ENCODE measurements around the gene ERRFI1. TPM values are rescaled to one million over a fixed set of nuclear protein-coding genes. Genes with fewer than 3 reads are reported as not detected.
A peak's percentile ranks its signal among the peaks of the same experiment; 100 is the strongest.

The ERRFI1 gene
- total and polyA plus RNA-seq, 10 of the 15 experiments (the other 5 are each of a cell fraction or from before 2014, with no cell fraction given) = 0.90 to 6.5 (median 3.1) TPM

DNA sequence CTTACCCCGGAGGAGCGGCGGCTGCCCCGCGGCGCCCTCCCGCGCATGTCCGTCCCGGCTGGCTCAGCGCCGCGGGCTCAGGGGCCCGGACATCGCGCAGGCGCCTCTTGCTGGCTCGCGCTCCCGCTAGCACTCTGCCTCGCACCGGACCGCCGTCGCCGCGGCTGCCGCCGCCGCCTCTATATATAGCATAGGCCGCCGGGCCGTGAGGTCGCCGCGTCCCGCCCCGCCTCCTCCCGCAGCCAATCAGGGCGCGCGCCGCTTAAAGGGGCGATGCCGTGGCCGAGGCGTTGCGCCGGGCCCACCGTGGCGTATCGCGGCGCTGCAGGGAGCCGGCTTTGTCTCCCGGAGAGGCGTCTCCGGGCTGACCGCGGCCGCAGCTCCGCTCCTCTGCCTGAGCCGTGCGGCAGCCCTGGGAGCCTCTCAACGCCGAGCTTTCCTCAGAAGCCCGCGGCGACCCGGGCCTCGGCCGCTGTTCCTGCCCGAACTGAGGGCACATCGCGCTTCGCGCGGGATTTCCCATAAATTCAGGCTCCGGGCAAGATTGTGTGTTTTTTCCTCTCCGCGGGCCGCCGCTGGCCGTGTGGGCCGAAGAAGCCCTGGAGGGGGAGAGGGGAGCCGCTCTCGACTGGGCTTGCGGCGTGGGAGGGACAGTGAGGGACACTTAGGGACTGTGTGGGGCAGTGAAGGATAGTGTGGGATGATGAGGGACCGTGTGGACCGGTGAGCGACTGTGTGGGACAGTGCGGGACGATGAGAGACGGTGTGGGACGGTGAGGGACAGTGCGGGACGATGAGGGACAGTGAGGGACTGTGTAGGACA is at the start of gene ERRFI1 (continued):
- TF ChIP-seq LARP7 (IDR thresholded peaks at IDR 0.05) (peak; percentile 18; the same call in 1 of the 2 replicates), MEF2A (IDR thresholded peaks at IDR 0.05; ENCODE audit: insufficient read depth, low read depth, low read length) (peak; percentile 53; the same call in 1 of the 2 replicates), TAF1 (IDR thresholded peaks at IDR 0.05; ENCODE audit: borderline replicate concordance, low read depth, low read length) (peak; percentile 47; the same call in 1 of the 2 replicates), POU2F2 (IDR thresholded peaks at IDR 0.05; ENCODE audit: borderline replicate concordance, low read depth, low read length) (peak; percentile 59; the same call in 1 of the 3 replicates), IKZF1 (conservative IDR thresholded peaks at IDR 0.05) (peak; percentile 52), NFYB (IDR thresholded peaks at IDR 0.05; ENCODE audit: insufficient read depth, low read depth, low read length) (peak; percentile 83), TCF12 (IDR thresholded peaks at IDR 0.05; ENCODE audit: low read depth, low read length) (peak; percentile 30; the same call in 1 of the 2 replicates), POLR2AphosphoS5 (IDR thresholded peaks at IDR 0.05; ENCODE audit: low read length) (peak; percentile 70)
- TF ChIP-seq, protein P1, sequence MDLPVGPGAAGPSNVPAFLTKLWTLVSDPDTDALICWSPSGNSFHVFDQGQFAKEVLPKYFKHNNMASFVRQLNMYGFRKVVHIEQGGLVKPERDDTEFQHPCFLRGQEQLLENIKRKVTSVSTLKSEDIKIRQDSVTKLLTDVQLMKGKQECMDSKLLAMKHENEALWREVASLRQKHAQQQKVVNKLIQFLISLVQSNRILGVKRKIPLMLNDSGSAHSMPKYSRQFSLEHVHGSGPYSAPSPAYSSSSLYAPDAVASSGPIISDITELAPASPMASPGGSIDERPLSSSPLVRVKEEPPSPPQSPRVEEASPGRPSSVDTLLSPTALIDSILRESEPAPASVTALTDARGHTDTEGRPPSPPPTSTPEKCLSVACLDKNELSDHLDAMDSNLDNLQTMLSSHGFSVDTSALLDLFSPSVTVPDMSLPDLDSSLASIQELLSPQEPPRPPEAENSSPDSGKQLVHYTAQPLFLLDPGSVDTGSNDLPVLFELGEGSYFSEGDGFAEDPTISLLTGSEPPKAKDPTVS (IDR thresholded peaks at IDR 0.05; ENCODE audit: low read depth, low read length) = no peak
- TF ChIP-seq, protein P2, sequence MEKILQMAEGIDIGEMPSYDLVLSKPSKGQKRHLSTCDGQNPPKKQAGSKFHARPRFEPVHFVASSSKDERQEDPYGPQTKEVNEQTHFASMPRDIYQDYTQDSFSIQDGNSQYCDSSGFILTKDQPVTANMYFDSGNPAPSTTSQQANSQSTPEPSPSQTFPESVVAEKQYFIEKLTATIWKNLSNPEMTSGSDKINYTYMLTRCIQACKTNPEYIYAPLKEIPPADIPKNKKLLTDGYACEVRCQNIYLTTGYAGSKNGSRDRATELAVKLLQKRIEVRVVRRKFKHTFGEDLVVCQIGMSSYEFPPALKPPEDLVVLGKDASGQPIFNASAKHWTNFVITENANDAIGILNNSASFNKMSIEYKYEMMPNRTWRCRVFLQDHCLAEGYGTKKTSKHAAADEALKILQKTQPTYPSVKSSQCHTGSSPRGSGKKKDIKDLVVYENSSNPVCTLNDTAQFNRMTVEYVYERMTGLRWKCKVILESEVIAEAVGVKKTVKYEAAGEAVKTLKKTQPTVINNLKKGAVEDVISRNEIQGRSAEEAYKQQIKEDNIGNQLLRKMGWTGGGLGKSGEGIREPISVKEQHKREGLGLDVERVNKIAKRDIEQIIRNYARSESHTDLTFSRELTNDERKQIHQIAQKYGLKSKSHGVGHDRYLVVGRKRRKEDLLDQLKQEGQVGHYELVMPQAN (conservative IDR thresholded peaks at IDR 0.05) = peak; percentile 72
- TF ChIP-seq, protein P3, sequence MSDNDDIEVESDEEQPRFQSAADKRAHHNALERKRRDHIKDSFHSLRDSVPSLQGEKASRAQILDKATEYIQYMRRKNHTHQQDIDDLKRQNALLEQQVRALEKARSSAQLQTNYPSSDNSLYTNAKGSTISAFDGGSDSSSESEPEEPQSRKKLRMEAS (IDR thresholded peaks at IDR 0.05; ENCODE audit: low read depth, low read length) = peak; percentile 84

Measured in GM12878 (cell line).